ENCODE results near the gene ZNF560.

ZNF560 gene

DNA sequence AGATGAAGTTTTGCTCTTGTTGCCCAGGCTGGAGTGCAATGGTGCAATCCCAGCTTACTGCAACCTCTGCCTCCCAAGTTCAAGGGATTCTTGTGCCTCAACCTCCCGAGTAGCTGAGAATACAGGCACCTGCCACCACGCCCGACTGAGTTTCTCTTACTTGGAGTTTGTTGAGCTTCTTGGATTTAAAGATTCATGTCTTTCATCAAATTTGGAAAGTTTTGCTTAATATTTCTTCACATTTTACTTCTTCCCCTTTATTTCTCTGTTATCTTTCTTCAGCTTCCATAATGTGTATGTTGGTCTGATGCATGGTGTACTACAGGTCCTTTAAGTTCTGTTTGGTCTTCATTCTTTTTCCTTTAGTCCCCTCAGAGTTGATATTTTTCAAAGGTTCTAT, 8.9 kb upstream of the ZNF560 start:
- Histone ChIP-seq H3K4me3 (ENCODE audit: low read length) (no peak overlapping the region), H3K9me3 (ENCODE audit: control insufficient read depth, insufficient read depth, low read length) (no peaks in the 10 kb centered on the region), H3K27ac (ENCODE audit: low read length) (no peak overlapping the region), H3K36me3 (ENCODE audit: control insufficient read depth, insufficient read depth, low read length) (no peaks in the 10 kb centered on the region), H3K4me1 (ENCODE audit: control insufficient read depth, insufficient read depth, low read length) (no peaks in the 10 kb centered on the region), H3K27me3 (ENCODE audit: control insufficient read depth, insufficient read depth, low read length) (no peaks in the 10 kb centered on the region)
- WGBS (ENCODE audit: insufficient coverage, insufficient read length) = no CpG with 5 or more reads among the region's 3 CpGs
- no peak for DNase-seq (ENCODE audit: low read depth, low spot score)

DNA sequence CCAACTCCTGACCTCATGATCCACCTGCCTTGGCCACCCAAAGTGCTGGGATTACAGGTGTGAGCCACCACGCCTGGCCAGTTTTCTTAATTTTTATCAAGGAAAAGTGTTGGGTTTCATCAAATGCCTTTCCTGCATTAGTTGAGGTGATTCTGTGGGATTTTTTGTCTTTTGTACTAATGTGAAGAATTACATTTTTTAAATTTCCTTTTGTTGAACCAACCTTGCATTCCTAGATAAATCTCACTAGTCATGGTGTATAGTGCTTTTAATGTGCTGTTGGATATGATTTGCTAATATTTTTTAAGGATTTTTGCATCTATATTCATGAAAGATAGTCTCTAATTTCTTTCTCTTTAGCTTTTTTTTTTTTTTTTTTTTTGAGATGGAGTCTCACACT, 2.4 kb upstream of the ZNF560 start:
- H3K4me3 ChIP-seq (ENCODE audit: low read length) = no peak overlapping the region
- no peaks in the 10 kb centered on the region; the same call in 1 of the 2 replicates for H3K9me3 ChIP-seq (ENCODE audit: control insufficient read depth, insufficient read depth, low read length)
- WGBS (ENCODE audit: insufficient coverage, insufficient read length) = no CpG with 5 or more reads among the region's 1 CpG
- H3K27ac ChIP-seq (ENCODE audit: low read length) = no peak overlapping the region
- no peaks in the 10 kb centered on the region for H3K4me1 ChIP-seq (ENCODE audit: control insufficient read depth, insufficient read depth, low read length)
- no peak for DNase-seq (ENCODE audit: low read depth, low spot score)
- H3K36me3 ChIP-seq (ENCODE audit: control insufficient read depth, insufficient read depth, low read length) = no peaks in the 10 kb centered on the region
- H3K27me3 ChIP-seq (ENCODE audit: control insufficient read depth, insufficient read depth, low read length) = no peaks in the 10 kb centered on the region

DNA sequence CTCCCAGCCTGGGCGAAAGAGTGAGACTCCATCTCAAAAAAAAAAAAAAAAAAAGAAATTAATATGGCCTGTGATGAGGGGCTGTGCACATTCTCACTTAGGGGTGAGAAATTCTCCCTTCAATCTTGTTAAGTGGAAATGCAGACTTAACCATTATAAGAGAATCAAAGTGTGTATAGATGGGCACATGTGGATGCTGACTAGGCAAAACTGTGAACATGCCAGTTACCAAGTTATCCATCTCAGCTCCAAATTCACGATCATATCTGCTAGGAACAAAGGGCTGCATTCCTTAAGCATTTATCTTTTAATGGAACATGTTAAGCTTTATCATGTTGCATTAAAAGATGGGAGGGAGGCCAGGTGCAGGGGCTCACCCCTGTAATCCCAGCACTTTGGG, 4.3 kb downstream of the ZNF560 start:
- no CpG with 5 or more reads among the region's 2 CpGs for WGBS (ENCODE audit: insufficient coverage, insufficient read length)

DNA sequence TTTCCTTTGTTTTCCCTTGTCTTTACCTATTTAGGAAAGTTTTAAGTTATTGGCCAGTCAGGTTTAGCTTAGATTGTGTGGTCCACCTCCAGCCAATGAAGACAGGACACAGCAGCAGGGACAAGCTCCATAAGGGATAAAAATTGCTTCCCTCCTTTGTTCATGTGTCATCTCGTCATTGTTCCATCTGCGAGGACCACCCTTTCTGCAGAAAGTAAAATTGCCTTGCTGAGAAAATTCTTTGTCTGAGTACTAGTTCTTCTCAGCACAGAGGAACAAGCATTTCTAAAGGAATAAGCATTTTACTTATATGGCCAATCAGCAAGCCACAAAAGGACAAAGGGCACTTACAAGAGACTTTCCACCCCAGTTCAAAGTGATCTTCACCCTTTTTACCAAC, 11.4 kb downstream of the ZNF560 start:
- peaks cover 17% of the 10 kb centered on the region for H3K9me3 ChIP-seq (ENCODE audit: control insufficient read depth, insufficient read depth, low read length)
- no peak overlapping the region for H3K4me3 ChIP-seq (ENCODE audit: low read length)
- no peaks in the 10 kb centered on the region for H3K27me3 ChIP-seq (ENCODE audit: control insufficient read depth, insufficient read depth, low read length)
- DNase-seq (ENCODE audit: low read depth, low spot score) = no peak
- no peaks in the 10 kb centered on the region for H3K4me1 ChIP-seq (ENCODE audit: control insufficient read depth, insufficient read depth, low read length)
- no peak overlapping the region for H3K27ac ChIP-seq (ENCODE audit: low read length)
- peaks cover 10% of the 10 kb centered on the region for H3K36me3 ChIP-seq (ENCODE audit: control insufficient read depth, insufficient read depth, low read length)
- WGBS (ENCODE audit: insufficient coverage, insufficient read length) = no CpG with 5 or more reads among the region's 2 CpGs

More for the DNA sequence above, 4.3 kb downstream of the ZNF560 start:
- DNase-seq (ENCODE audit: low read depth, low spot score) = no peak
- H3K4me1 ChIP-seq (ENCODE audit: control insufficient read depth, insufficient read depth, low read length) = no peaks in the 10 kb centered on the region
- H3K27me3 ChIP-seq (ENCODE audit: control insufficient read depth, insufficient read depth, low read length) = no peaks in the 10 kb centered on the region
- no peak overlapping the region for H3K4me3 ChIP-seq (ENCODE audit: low read length)
- H3K27ac ChIP-seq (ENCODE audit: low read length) = no peak overlapping the region
- H3K36me3 ChIP-seq (ENCODE audit: control insufficient read depth, insufficient read depth, low read length) = peaks cover 7% of the 10 kb centered on the region
- H3K9me3 ChIP-seq (ENCODE audit: control insufficient read depth, insufficient read depth, low read length) = peaks cover 7% of the 10 kb centered on the region; the same call in 1 of the 2 replicates

DNA sequence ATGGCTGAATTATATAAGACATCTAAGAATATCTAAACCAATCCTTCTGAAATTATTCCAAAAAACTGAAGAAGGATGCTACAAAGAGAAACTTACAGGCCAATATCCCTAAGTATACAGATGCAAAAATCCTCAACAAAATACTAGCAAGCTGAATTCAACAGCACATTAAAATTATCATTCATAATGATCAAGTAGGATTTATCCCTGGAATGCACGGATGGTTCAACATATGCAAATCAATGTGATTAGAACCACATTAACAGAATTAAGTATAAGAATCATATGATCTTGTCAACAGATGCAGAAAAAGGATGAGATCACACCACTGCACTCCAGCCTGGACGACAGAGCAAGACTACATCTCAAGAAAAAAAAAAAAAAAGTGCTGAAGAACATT, 13.3 kb downstream of the ZNF560 start:
- no CpG with 5 or more reads among the region's 2 CpGs for WGBS (ENCODE audit: insufficient coverage, insufficient read length)
- Histone ChIP-seq H3K27ac (ENCODE audit: low read length) (no peak overlapping the region), H3K36me3 (ENCODE audit: control insufficient read depth, insufficient read depth, low read length) (peaks cover 10% of the 10 kb centered on the region), H3K9me3 (ENCODE audit: control insufficient read depth, insufficient read depth, low read length) (peaks cover 16% of the 10 kb centered on the region), H3K4me1 (ENCODE audit: control insufficient read depth, insufficient read depth, low read length) (no peaks in the 10 kb centered on the region), H3K4me3 (ENCODE audit: low read length) (no peak overlapping the region), H3K27me3 (ENCODE audit: control insufficient read depth, insufficient read depth, low read length) (no peaks in the 10 kb centered on the region)
- DNase-seq (ENCODE audit: low read depth, low spot score) = no peak

DNA sequence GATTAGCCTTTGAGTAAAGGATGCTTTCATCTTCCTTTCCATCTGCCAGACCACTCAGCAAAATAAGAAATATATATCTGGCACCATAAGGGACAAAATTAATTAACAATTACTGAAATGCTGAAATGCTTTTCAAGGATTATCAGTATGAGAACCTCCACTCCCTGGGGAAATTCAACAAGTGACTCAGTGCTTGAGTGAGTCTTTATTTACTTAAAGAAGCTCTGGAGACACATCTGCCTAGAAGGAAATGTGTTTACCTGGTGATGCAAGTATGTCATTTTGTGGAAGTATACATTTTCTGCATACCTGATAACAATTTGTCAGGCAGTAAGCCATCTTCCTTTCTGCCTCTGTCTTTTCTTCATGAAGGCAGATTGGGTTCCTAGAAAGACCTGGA, 23.4 kb downstream of the ZNF560 start:
- no peaks in the 10 kb centered on the region for H3K4me1 ChIP-seq (ENCODE audit: control insufficient read depth, insufficient read depth, low read length)
- H3K36me3 ChIP-seq (ENCODE audit: control insufficient read depth, insufficient read depth, low read length) = peaks cover 37% of the 10 kb centered on the region
- peaks cover 14% of the 10 kb centered on the region for H3K9me3 ChIP-seq (ENCODE audit: control insufficient read depth, insufficient read depth, low read length)
- DNase-seq (ENCODE audit: low read depth, low spot score) = no peak
- no peak overlapping the region for H3K4me3 ChIP-seq (ENCODE audit: low read length)
- H3K27me3 ChIP-seq (ENCODE audit: control insufficient read depth, insufficient read depth, low read length) = no peaks in the 10 kb centered on the region
- H3K27ac ChIP-seq (ENCODE audit: low read length) = no peak overlapping the region

DNA sequence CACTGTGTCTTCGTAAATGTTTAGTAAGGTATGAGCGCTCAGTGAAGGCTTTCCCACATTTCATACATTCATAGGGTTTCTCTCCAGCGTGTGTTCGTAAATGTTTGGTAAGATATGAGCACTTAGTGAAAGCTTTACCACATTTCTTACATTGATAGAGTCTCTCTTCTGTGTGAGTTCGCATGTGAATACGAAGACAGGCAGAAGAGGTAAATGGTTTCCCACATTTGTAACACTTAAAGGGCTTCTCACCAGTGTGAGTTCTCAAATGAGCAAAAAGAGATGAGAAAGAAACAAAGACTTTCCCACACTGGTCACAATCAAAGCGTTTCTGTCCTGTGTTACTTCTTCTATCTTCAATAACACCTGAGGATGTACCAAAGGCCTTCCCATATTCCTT, 31.3 kb downstream of the ZNF560 start:
- Histone ChIP-seq H3K4me3 (ENCODE audit: low read length) (no peak overlapping the region), H3K27me3 (ENCODE audit: control insufficient read depth, insufficient read depth, low read length) (no peaks in the 10 kb centered on the region), H3K27ac (ENCODE audit: low read length) (no peak overlapping the region), H3K36me3 (ENCODE audit: control insufficient read depth, insufficient read depth, low read length) (peaks cover 37% of the 10 kb centered on the region; the same call in 1 of the 2 replicates), H3K9me3 (ENCODE audit: control insufficient read depth, insufficient read depth, low read length) (peaks cover 27% of the 10 kb centered on the region), H3K4me1 (ENCODE audit: control insufficient read depth, insufficient read depth, low read length) (no peaks in the 10 kb centered on the region)
- DNase-seq (ENCODE audit: low read depth, low spot score) = no peak
- WGBS (ENCODE audit: insufficient coverage, insufficient read length) = no CpG with 5 or more reads among the region's 7 CpGs

DNA sequence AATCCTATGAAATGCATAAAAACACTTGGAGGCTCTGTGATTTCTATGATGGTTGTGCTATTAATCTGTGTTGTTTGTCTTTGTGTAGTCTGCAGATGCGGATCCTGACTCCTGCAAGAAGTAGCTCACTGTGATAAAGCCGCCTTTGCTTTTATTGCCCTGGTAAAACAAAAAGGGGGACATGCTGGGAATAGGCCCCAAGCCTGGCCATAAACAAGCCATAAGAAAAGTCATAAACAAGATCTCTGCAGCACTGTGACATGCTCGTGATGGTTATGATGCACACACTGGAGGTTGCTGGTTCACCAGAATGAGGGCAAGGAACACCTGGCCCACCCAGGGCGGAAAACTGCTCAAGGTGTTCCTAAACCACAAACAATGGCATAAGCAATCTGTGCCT, 36.5 kb downstream of the ZNF560 start:
- no peak overlapping the region for H3K27ac ChIP-seq (ENCODE audit: low read length)
- WGBS (ENCODE audit: insufficient coverage, insufficient read length) = no CpG with 5 or more reads among the region's 4 CpGs
- DNase-seq (ENCODE audit: low read depth, low spot score) = no peak
- H3K4me3 ChIP-seq (ENCODE audit: low read length) = no peak overlapping the region
- H3K27me3 ChIP-seq (ENCODE audit: control insufficient read depth, insufficient read depth, low read length) = no peaks in the 10 kb centered on the region
- H3K9me3 ChIP-seq (ENCODE audit: control insufficient read depth, insufficient read depth, low read length) = peaks cover 15% of the 10 kb centered on the region
- H3K4me1 ChIP-seq (ENCODE audit: control insufficient read depth, insufficient read depth, low read length) = no peaks in the 10 kb centered on the region
- H3K36me3 ChIP-seq (ENCODE audit: control insufficient read depth, insufficient read depth, low read length) = peaks cover 9% of the 10 kb centered on the region; the same call in 1 of the 2 replicates

DNA sequence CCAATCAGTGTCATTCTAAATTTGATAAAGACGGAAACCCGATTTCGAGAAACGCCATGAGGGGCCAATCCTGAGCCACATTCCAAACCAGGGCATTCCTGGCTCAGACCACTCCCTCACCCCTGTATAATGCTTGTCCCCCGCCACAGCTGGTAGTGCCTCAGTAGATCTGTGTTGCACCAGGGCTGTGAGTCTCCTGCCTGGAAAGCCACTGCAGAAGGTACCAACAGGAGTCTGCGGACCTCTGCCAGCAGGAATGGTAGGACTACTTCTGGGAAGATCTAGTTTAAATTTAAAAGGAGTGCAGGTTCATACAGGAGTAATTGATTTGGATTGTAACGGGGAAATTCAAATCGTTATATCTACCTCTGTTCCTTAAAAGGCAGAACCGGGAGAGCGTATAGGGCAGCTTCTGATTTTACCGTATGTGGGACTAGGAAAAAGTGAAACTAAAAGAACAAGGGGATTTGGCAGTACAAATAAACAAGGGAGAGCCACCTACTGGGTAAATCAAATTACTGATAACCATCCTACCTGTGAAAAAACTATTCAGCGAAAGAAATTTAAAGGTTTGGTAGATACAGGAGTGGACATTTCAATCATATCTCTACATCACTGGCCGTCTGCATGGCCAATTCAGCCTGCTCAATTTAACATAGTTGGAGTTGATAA, 42.3 kb downstream of the ZNF560 start:
- WGBS (ENCODE audit: insufficient coverage, insufficient read length) = no CpG with 5 or more reads among the region's 13 CpGs
- H3K27ac ChIP-seq (ENCODE audit: low read length) = no peak overlapping the region

DNA sequence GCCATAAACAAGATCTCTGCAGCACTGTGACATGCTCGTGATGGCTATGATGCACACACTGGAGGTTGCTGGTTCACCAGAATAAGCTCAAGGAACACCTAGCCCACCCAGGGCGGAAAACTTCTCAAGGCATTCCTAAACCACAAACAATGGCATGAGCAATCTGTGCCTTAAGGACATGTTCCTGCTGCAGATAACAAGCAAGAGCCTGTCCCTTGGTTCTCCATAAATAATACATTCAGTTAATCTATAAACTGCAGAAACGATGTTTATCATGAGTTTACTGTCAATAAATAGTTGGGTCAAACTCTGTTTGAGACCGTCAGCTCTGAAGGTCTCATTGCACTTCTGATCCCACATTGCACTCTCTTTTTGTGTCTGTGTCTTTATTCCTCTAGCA, 44.5 kb downstream of the ZNF560 start:
- H3K27ac ChIP-seq (ENCODE audit: low read length) = no peak overlapping the region
- DNase-seq (ENCODE audit: low read depth, low spot score) = no peak
- no peaks in the 10 kb centered on the region for H3K36me3 ChIP-seq (ENCODE audit: control insufficient read depth, insufficient read depth, low read length)
- H3K27me3 ChIP-seq (ENCODE audit: control insufficient read depth, insufficient read depth, low read length) = no peaks in the 10 kb centered on the region
- peaks cover 9% of the 10 kb centered on the region for H3K9me3 ChIP-seq (ENCODE audit: control insufficient read depth, insufficient read depth, low read length)
- H3K4me1 ChIP-seq (ENCODE audit: control insufficient read depth, insufficient read depth, low read length) = no peaks in the 10 kb centered on the region
- no CpG with 5 or more reads among the region's 4 CpGs for WGBS (ENCODE audit: insufficient coverage, insufficient read length)
- H3K4me3 ChIP-seq (ENCODE audit: low read length) = no peak overlapping the region

More for the DNA sequence above, 42.3 kb downstream of the ZNF560 start:
- no peaks in the 10 kb centered on the region for H3K36me3 ChIP-seq (ENCODE audit: control insufficient read depth, insufficient read depth, low read length)
- H3K4me3 ChIP-seq (ENCODE audit: low read length) = no peak overlapping the region
- no peaks in the 10 kb centered on the region for H3K27me3 ChIP-seq (ENCODE audit: control insufficient read depth, insufficient read depth, low read length)
- DNase-seq (ENCODE audit: low read depth, low spot score) = no peak
- peaks cover 13% of the 10 kb centered on the region for H3K9me3 ChIP-seq (ENCODE audit: control insufficient read depth, insufficient read depth, low read length)
- no peaks in the 10 kb centered on the region for H3K4me1 ChIP-seq (ENCODE audit: control insufficient read depth, insufficient read depth, low read length)

DNA sequence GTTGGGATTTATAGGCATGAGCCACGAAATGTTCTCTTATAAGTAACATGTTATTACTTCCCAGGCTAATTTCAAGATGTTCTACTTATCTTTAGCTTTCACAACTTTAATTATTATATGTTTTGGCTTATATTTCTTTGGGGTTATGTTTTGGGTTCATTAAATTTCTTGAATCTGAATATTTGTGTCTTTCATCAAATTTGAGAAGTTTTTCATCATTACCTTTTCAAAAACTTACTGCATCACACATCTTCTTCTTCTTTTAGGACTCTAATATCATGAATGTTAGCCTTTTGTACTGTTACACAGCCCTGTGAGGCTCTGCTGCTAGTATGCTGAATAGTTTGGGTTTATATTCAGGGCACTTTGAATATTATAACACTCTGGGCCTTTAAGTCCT, 53.4 kb downstream of the ZNF560 start:
- Histone ChIP-seq H3K36me3 (ENCODE audit: control insufficient read depth, insufficient read depth, low read length) (no peaks in the 10 kb centered on the region), H3K4me3 (ENCODE audit: low read length) (no peak overlapping the region), H3K9me3 (ENCODE audit: control insufficient read depth, insufficient read depth, low read length) (peaks cover 3% of the 10 kb centered on the region; the same call in 1 of the 2 replicates), H3K27me3 (ENCODE audit: control insufficient read depth, insufficient read depth, low read length) (no peaks in the 10 kb centered on the region), H3K27ac (ENCODE audit: low read length) (no peak overlapping the region), H3K4me1 (ENCODE audit: control insufficient read depth, insufficient read depth, low read length) (no peaks in the 10 kb centered on the region)
- no peak for DNase-seq (ENCODE audit: low read depth, low spot score)
- no CpG with 5 or more reads among the region's 1 CpG for WGBS (ENCODE audit: insufficient coverage, insufficient read length)
